ENCODE results near the gene MMAA. TPM values are rescaled to one million over a fixed set of nuclear protein-coding genes. Genes with fewer than 3 reads are reported as not detected.
A peak's percentile ranks its signal among the peaks of the same experiment; 100 is the strongest.
"Not testable (repeated sequence)": the region's sequence is repeated elsewhere in the genome, so short reads cannot be mapped to it uniquely, and the experiment has no call there.

The MMAA gene
- total and polyA plus RNA-seq, 9 donors = 4.4 to 7.8 (median 6.3) TPM

GRCh38 chr4:145605941-145606340, 13.2 kb upstream of the MMAA start:
- H3K9me3 ChIP-seq (replicated peaks; ENCODE audit: control insufficient read depth, low read depth, low read length) = peaks cover 6% of the 10 kb centered on the region
- no peaks in the 10 kb centered on the region for H3K36me3 ChIP-seq (ENCODE audit: control insufficient read depth, insufficient read depth, low read length)
- no peak for DNase-seq
- H3K4me1 ChIP-seq (ENCODE audit: control insufficient read depth, insufficient read depth, low read length) = no peaks in the 10 kb centered on the region
- no peaks in the 10 kb centered on the region for H3K27me3 ChIP-seq (ENCODE audit: control insufficient read depth, insufficient read depth, low read length)
- no peak overlapping the region for H3K4me3 ChIP-seq (ENCODE audit: low read length)
- no peak overlapping the region for H3K27ac ChIP-seq (ENCODE audit: low read length)

- Histone ChIP-seq H3K4me1 (ENCODE audit: control insufficient read depth, insufficient read depth, low read length) (no peaks in the 10 kb centered on the region), H3K27me3 (ENCODE audit: control insufficient read depth, insufficient read depth, low read length) (no peaks in the 10 kb centered on the region), H3K4me3 (ENCODE audit: low read length) (no peak overlapping the region), H3K36me3 (ENCODE audit: control insufficient read depth, insufficient read depth, low read length) (no peaks in the 10 kb centered on the region), H3K27ac (ENCODE audit: low read length) (peak overlapping the region; percentile 23), H3K9me3 (replicated peaks; ENCODE audit: control insufficient read depth, low read depth, low read length) (peaks cover 6% of the 10 kb centered on the region)
- 71% methylated on average over 1 of the region's 4 CpGs for WGBS (ENCODE audit: insufficient coverage)
- DNase-seq = peak; percentile 87
Observed at GRCh38 chr4:145609481-145610427, 9.4 kb upstream of the MMAA start.

DNA sequence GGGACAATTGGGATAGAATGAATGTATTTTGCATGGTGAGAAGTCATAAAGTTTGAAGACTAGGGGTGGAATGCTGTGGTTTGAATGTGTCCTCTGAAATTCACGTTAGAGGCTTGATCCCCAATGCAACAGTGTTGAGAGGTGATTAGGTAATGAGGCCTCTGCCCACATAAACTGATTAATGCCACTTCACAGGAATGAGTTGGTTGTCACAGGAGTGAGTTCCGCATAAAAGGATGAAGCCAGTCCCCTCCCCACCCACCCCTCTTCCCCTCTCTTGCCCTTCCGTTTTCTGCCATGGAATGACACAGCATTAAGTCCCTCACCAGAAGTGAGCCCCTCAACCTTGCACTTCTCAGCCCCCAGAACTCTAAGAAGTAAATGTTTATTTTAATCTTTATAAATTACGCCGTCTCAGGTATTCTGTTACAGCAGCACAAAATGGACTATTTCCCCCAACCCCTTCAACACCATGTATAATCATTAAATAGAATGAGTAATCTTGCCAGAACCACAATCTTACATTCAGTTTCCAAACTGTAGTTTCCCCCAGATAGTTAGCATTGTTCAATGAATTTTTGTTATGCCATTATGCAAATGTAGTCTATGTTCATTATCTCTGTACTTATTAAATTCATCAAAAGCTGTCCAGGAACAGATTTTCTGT, 5.5 kb upstream of the MMAA start:
- 63% methylated on average over 2 of the region's 5 CpGs for WGBS (ENCODE audit: insufficient coverage)

GRCh38 chr4:145614233-145614610, 5.0 kb upstream of the MMAA start:
- Histone ChIP-seq H3K9me3 (replicated peaks; ENCODE audit: control insufficient read depth, low read depth, low read length) (no peaks in the 10 kb centered on the region), H3K27me3 (ENCODE audit: control insufficient read depth, insufficient read depth, low read length) (no peaks in the 10 kb centered on the region), H3K27ac (ENCODE audit: low read length) (no peak overlapping the region), H3K36me3 (ENCODE audit: control insufficient read depth, insufficient read depth, low read length) (no peaks in the 10 kb centered on the region), H3K4me3 (ENCODE audit: low read length) (no peak overlapping the region), H3K4me1 (ENCODE audit: control insufficient read depth, insufficient read depth, low read length) (no peaks in the 10 kb centered on the region)
- DNase-seq = no peak
- no CpG with 5 or more reads among the region's 2 CpGs for WGBS (ENCODE audit: insufficient coverage)

More for the DNA sequence above, 5.5 kb upstream of the MMAA start:
- no peaks in the 10 kb centered on the region for H3K27me3 ChIP-seq (ENCODE audit: control insufficient read depth, insufficient read depth, low read length)
- no peaks in the 10 kb centered on the region for H3K36me3 ChIP-seq (ENCODE audit: control insufficient read depth, insufficient read depth, low read length)
- no peak overlapping the region for H3K27ac ChIP-seq (ENCODE audit: low read length)
- DNase-seq = no peak
- no peaks in the 10 kb centered on the region for H3K4me1 ChIP-seq (ENCODE audit: control insufficient read depth, insufficient read depth, low read length)
- no peaks in the 10 kb centered on the region for H3K9me3 ChIP-seq (replicated peaks; ENCODE audit: control insufficient read depth, low read depth, low read length)
- no peak overlapping the region for H3K4me3 ChIP-seq (ENCODE audit: low read length)

DNA sequence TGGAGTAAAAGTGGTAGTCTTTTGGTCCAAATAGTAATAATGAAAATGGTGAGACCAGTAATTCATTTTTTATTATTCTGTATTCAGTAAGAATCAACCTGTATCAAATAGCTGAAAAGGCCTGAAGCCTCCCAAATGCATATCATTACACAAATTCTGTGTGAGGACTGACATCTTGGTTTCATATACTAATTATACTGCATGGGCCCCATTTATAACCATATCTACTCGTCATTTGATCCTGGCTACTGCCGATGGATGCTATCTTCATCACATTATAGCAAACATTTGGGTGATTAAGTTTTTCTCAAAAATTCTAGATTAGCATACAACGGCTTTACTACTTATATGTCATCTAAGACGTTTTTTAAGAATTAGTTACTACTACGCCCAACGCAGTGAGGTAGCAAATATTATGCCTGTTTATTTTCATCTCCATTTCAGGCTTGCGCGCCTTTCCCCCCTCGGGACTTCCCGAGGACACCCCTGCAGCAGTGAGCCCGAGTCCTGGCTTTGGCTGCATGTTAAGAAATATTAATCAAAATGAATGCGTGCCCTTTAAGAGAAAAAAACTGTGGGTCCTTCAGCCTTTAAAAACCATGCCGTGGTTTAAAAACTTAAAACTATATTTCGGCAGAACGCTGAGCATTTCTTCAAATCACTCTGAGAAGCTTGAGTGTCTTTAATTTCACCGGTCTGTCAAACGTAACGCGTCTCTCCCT, 814 bp upstream of the MMAA start:
- Histone ChIP-seq H3K4me1 (ENCODE audit: control insufficient read depth, insufficient read depth, low read length) (no peaks in the 10 kb centered on the region), H3K4me3 (ENCODE audit: low read length) (peak overlapping the region; percentile 89), H3K27me3 (ENCODE audit: control insufficient read depth, insufficient read depth, low read length) (no peaks in the 10 kb centered on the region), H3K27ac (ENCODE audit: low read length) (peak overlapping the region; percentile 99), H3K36me3 (ENCODE audit: control insufficient read depth, insufficient read depth, low read length) (no peaks in the 10 kb centered on the region), H3K9me3 (replicated peaks; ENCODE audit: control insufficient read depth, low read depth, low read length) (no peaks in the 10 kb centered on the region)
- DNase-seq = no peak
- WGBS (ENCODE audit: insufficient coverage) = 0% methylated on average over 8 of the region's 19 CpGs

GRCh38 chr4:145619639-145619996, 433 bp downstream of the MMAA start:
- Histone ChIP-seq H3K9me3 (replicated peaks; ENCODE audit: control insufficient read depth, low read depth, low read length) (no peaks in the 10 kb centered on the region), H3K36me3 (ENCODE audit: control insufficient read depth, insufficient read depth, low read length) (no peaks in the 10 kb centered on the region), H3K4me1 (ENCODE audit: control insufficient read depth, insufficient read depth, low read length) (no peaks in the 10 kb centered on the region), H3K27ac (ENCODE audit: low read length) (peak overlapping the region; percentile 99), H3K27me3 (ENCODE audit: control insufficient read depth, insufficient read depth, low read length) (no peaks in the 10 kb centered on the region), H3K4me3 (ENCODE audit: low read length) (peak overlapping the region; percentile 89)
- peak; percentile 87 for DNase-seq
- WGBS (ENCODE audit: insufficient coverage) = 0% methylated on average over 1 of the region's 9 CpGs

- no CpG with 5 or more reads among the region's 1 CpG for WGBS (ENCODE audit: insufficient coverage)
- H3K36me3 ChIP-seq (ENCODE audit: control insufficient read depth, insufficient read depth, low read length); H3K27me3 ChIP-seq (ENCODE audit: control insufficient read depth, insufficient read depth, low read length); H3K9me3 ChIP-seq (replicated peaks; ENCODE audit: control insufficient read depth, low read depth, low read length); DNase-seq; H3K4me1 ChIP-seq (ENCODE audit: control insufficient read depth, insufficient read depth, low read length); H3K27ac ChIP-seq (ENCODE audit: low read length); H3K4me3 ChIP-seq (ENCODE audit: low read length): not testable (repeated sequence)
Observed at GRCh38 chr4:145622067-145622466, 2.9 kb downstream of the MMAA start.

DNA sequence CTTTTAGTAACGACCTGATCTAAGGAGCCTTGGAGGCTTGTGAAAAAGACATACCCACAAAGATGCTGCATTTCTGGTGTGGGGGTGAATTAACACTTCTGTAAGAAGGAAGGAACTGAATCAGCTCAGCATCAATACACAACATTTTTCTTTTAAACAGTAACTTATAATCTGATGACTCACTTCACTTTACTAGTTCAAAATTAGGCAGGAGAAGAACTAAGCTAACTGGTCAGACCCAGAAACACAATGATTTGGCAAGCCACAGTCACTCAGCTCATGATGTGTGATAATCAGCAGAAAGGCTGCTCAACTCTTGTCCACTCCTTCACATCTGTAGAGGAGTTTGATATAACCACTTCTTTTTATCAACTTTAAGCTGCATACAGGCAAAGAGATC, 4.6 kb downstream of the MMAA start:
- no peak for DNase-seq
- H3K9me3 ChIP-seq (replicated peaks; ENCODE audit: control insufficient read depth, low read depth, low read length) = no peaks in the 10 kb centered on the region
- no peak overlapping the region for H3K27ac ChIP-seq (ENCODE audit: low read length)
- H3K4me3 ChIP-seq (ENCODE audit: low read length) = no peak overlapping the region
- WGBS (ENCODE audit: insufficient coverage) = no CpG with 5 or more reads among the region's 1 CpG
- H3K36me3 ChIP-seq (ENCODE audit: control insufficient read depth, insufficient read depth, low read length) = no peaks in the 10 kb centered on the region
- no peaks in the 10 kb centered on the region for H3K4me1 ChIP-seq (ENCODE audit: control insufficient read depth, insufficient read depth, low read length)
- no peaks in the 10 kb centered on the region for H3K27me3 ChIP-seq (ENCODE audit: control insufficient read depth, insufficient read depth, low read length)

DNA sequence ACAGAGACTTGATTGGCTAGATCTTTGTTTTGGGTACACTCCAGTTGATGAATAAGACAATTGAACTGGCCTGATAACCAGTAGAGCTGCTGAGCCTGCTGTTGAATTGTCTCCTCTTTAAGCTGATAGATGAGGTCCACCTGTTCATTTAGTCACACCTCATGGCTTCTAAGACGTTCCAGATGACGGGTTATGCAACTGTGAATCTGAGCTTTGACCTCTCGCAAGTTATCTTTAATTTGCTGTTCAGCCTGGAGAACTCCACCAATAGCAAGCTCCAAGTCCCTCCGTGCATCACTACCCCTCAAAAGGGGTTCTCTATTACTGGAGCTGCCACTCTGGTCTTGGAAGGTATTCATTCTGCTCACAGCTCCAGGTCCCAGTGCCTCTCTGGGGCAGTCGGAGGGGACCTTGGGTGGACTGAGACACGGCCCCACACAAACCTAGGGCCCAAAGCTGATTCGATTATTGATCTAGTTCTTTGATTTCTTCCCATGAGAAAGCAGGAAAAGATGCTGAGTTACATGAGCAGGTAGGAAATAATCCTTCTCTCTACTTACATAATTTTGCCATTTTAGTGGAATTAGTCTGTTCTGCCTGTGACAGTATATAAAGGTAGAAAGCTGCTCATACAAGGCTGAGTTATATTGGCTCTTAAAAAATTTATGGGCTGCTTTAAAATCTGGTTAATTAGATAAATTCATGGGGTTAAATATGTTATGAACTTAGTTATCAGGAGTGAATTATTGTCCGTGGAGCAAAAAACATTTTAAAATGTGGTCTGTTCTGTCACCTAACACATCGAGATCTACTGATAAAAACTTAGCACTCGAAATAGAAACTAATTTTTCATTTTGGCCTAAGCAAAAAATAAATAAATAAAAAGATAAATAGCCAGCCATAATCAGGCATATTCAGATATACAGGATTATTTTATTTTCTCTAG, 6.8 kb downstream of the MMAA start:
- 100% methylated on average over 1 of the region's 10 CpGs for WGBS (ENCODE audit: insufficient coverage)
- H3K27ac ChIP-seq (ENCODE audit: low read length) = no peak overlapping the region
- no peaks in the 10 kb centered on the region for H3K36me3 ChIP-seq (ENCODE audit: control insufficient read depth, insufficient read depth, low read length)
- no peaks in the 10 kb centered on the region for H3K4me1 ChIP-seq (ENCODE audit: control insufficient read depth, insufficient read depth, low read length)
- DNase-seq = no peak
- no peak overlapping the region for H3K4me3 ChIP-seq (ENCODE audit: low read length)
- no peaks in the 10 kb centered on the region for H3K9me3 ChIP-seq (replicated peaks; ENCODE audit: control insufficient read depth, low read depth, low read length)
- H3K27me3 ChIP-seq (ENCODE audit: control insufficient read depth, insufficient read depth, low read length) = no peaks in the 10 kb centered on the region
